ENCODE results near the gene WRAP73. TPM values are rescaled to one million over a fixed set of nuclear protein-coding genes. Genes with fewer than 3 reads are reported as not detected.

The WRAP73 gene
- total and polyA plus RNA-seq, 2 experiments from 2014 or later = 16.9 to 20.2 TPM

GRCh38 chr1:3614755-3615742 lies 34.9 kb downstream of the WRAP73 start:
- peak; percentile 55 for DNase-seq
- Histone ChIP-seq H4K20me1 (ENCODE audit: insufficient read depth) (no peaks in the 10 kb centered on the region), H3K9ac (no peak overlapping the region), H2AFZ (no peak overlapping the region), H3K27me3 (replicated peaks; ENCODE audit: insufficient read depth) (peaks cover 12% of the 10 kb centered on the region), H3K9me2 (ENCODE audit: insufficient read depth) (no peaks in the 10 kb centered on the region), H3K4me2 (ENCODE audit: unreplicated experiment) (no peak overlapping the region), H3K9me3 (ENCODE audit: low read depth) (no peaks in the 10 kb centered on the region), H3F3A (ENCODE audit: insufficient read depth) (no peaks in the 10 kb centered on the region), H3K36me3 (ENCODE audit: low read depth) (no peaks in the 10 kb centered on the region), H3K4me3 (no peak overlapping the region), H3K4me1 (ENCODE audit: insufficient read depth) (no peaks in the 10 kb centered on the region), H3K79me2 (ENCODE audit: insufficient read depth) (no peaks in the 10 kb centered on the region), H3K27ac (no peak overlapping the region)
- TF ChIP-seq EZH2phosphoT487 (IDR thresholded peaks at IDR 0.05; ENCODE audit: insufficient read depth, low read depth) (no peak), EZH2 (IDR thresholded peaks at IDR 0.05; ENCODE audit: insufficient read depth, poor library complexity, severe bottlenecking) (no peak)
- 46 to 52% methylated on average over 20 of the region's 20 CpGs for WGBS, 2 experiments (ENCODE audit: low coverage in 1 of 2, low lambda C conversion rate in 2 of 2, missing lambda C conversion rate in 2 of 2)
- in situ Hi-C loops (cut with MboI) = no loop called here

GRCh38 chr1:3612123-3612522 lies 37.8 kb downstream of the WRAP73 start:
- H3K4me1 ChIP-seq (ENCODE audit: insufficient read depth) = no peaks in the 10 kb centered on the region
- H3F3A ChIP-seq (ENCODE audit: insufficient read depth) = no peaks in the 10 kb centered on the region
- H3K4me3 ChIP-seq = no peak overlapping the region
- DNase-seq = no peak
- WGBS, 2 experiments (ENCODE audit: low coverage in 1 of 2, low lambda C conversion rate in 2 of 2, missing lambda C conversion rate in 2 of 2) = 69 to 80% methylated on average over 7 of the region's 7 CpGs
- H3K27ac ChIP-seq = no peak overlapping the region
- H3K36me3 ChIP-seq (ENCODE audit: low read depth) = no peaks in the 10 kb centered on the region
- no peaks in the 10 kb centered on the region for H3K9me3 ChIP-seq (ENCODE audit: low read depth)
- H4K20me1 ChIP-seq (ENCODE audit: insufficient read depth) = no peaks in the 10 kb centered on the region
- H3K9me2 ChIP-seq (ENCODE audit: insufficient read depth) = no peaks in the 10 kb centered on the region
- in situ Hi-C loops (cut with MboI) = no loop called here
- no peak overlapping the region for H3K4me2 ChIP-seq (ENCODE audit: unreplicated experiment)
- no peaks in the 10 kb centered on the region for H3K79me2 ChIP-seq (ENCODE audit: insufficient read depth)
- no peak overlapping the region for H3K9ac ChIP-seq
- no peak for TF ChIP-seq EZH2 (IDR thresholded peaks at IDR 0.05; ENCODE audit: insufficient read depth, poor library complexity, severe bottlenecking)
- TF ChIP-seq EZH2phosphoT487 (IDR thresholded peaks at IDR 0.05; ENCODE audit: insufficient read depth, low read depth) = no peak
- no peak overlapping the region for H2AFZ ChIP-seq
- peaks cover 18% of the 10 kb centered on the region for H3K27me3 ChIP-seq (replicated peaks; ENCODE audit: insufficient read depth)

GRCh38 chr1:3611170-3612019 lies 38.5 kb downstream of the WRAP73 start, which contains the start of gene MEGF6:
MEGF6 (minus strand) TSS chr1:3611508; CDS start chr1:3611268, 240 bp downstream.
- Histone ChIP-seq H3K4me2 (ENCODE audit: unreplicated experiment) (no peak within 1 kb of the TSS), H3K36me3 (ENCODE audit: low read depth) (no peaks in the 10 kb centered on the region), H3K9me2 (ENCODE audit: insufficient read depth) (no peaks in the 10 kb centered on the region), H3K4me1 (ENCODE audit: insufficient read depth) (no peaks in the 10 kb centered on the region), H3K27ac (no peak within 1 kb of the TSS), H3K9me3 (ENCODE audit: low read depth) (no peaks in the 10 kb centered on the region), H3K9ac (no peak within 1 kb of the TSS), H3K4me3 (no peak within 1 kb of the TSS), H4K20me1 (ENCODE audit: insufficient read depth) (no peaks in the 10 kb centered on the region), H3K79me2 (ENCODE audit: insufficient read depth) (no peaks in the 10 kb centered on the region), H2AFZ (no peak within 1 kb of the TSS), H3F3A (ENCODE audit: insufficient read depth) (no peaks in the 10 kb centered on the region), H3K27me3 (replicated peaks; ENCODE audit: insufficient read depth) (peaks cover 18% of the 10 kb centered on the region)
- TF ChIP-seq EZH2 (IDR thresholded peaks at IDR 0.05; ENCODE audit: insufficient read depth, poor library complexity, severe bottlenecking) = no peak
- no peak for TF ChIP-seq EZH2phosphoT487 (IDR thresholded peaks at IDR 0.05; ENCODE audit: insufficient read depth, low read depth)
- in situ Hi-C loops (cut with MboI) = no loop called here
- peak; percentile 46 for DNase-seq
- WGBS, 2 experiments (ENCODE audit: low coverage in 1 of 2, low lambda C conversion rate in 2 of 2, missing lambda C conversion rate in 2 of 2) = 2 to 4% methylated on average over 54 to 57 of the region's 87 CpGs

- no peak for TF ChIP-seq EZH2 (IDR thresholded peaks at IDR 0.05; ENCODE audit: insufficient read depth, poor library complexity, severe bottlenecking)
- TF ChIP-seq EZH2phosphoT487 (IDR thresholded peaks at IDR 0.05; ENCODE audit: insufficient read depth, low read depth) = no peak
- peaks cover 18% of the 10 kb centered on the region for H3K27me3 ChIP-seq (replicated peaks; ENCODE audit: insufficient read depth)
- H2AFZ ChIP-seq = no peak overlapping the region
- H3F3A ChIP-seq (ENCODE audit: insufficient read depth) = no peaks in the 10 kb centered on the region
- no peaks in the 10 kb centered on the region for H3K9me2 ChIP-seq (ENCODE audit: insufficient read depth)
- DNase-seq = peak; percentile 35
- no peak overlapping the region for H3K27ac ChIP-seq
- in situ Hi-C loops (cut with MboI) = no loop called here
- H3K9ac ChIP-seq = no peak overlapping the region
- H3K4me1 ChIP-seq (ENCODE audit: insufficient read depth) = no peaks in the 10 kb centered on the region
- H3K79me2 ChIP-seq (ENCODE audit: insufficient read depth) = no peaks in the 10 kb centered on the region
- H3K36me3 ChIP-seq (ENCODE audit: low read depth) = no peaks in the 10 kb centered on the region
- H3K4me2 ChIP-seq (ENCODE audit: unreplicated experiment) = no peak overlapping the region
- H3K4me3 ChIP-seq = no peak overlapping the region
- no peaks in the 10 kb centered on the region for H3K9me3 ChIP-seq (ENCODE audit: low read depth)
- H4K20me1 ChIP-seq (ENCODE audit: insufficient read depth) = no peaks in the 10 kb centered on the region
- 2 to 4% methylated on average over 18 to 24 of the region's 27 CpGs for WGBS, 2 experiments (ENCODE audit: low coverage in 1 of 2, low lambda C conversion rate in 2 of 2, missing lambda C conversion rate in 2 of 2)
Measured at GRCh38 chr1:3610527-3611169, 39.3 kb downstream of the WRAP73 start.

Measured in GM23248 (cell line).